SW480 (cell line): ENCODE results near the gene PCDHA3.
"Not testable (repeated sequence)": the region's sequence is repeated elsewhere in the genome, so short reads cannot be mapped to it uniquely, and the experiment has no call there.

Experiments
- DNase-seq: peaks from one replicate; pipeline ENCODE4 v3.0.0-alpha.2; 2016; ENCODE audit warnings: low spot score

The PCDHA3 gene

DNA sequence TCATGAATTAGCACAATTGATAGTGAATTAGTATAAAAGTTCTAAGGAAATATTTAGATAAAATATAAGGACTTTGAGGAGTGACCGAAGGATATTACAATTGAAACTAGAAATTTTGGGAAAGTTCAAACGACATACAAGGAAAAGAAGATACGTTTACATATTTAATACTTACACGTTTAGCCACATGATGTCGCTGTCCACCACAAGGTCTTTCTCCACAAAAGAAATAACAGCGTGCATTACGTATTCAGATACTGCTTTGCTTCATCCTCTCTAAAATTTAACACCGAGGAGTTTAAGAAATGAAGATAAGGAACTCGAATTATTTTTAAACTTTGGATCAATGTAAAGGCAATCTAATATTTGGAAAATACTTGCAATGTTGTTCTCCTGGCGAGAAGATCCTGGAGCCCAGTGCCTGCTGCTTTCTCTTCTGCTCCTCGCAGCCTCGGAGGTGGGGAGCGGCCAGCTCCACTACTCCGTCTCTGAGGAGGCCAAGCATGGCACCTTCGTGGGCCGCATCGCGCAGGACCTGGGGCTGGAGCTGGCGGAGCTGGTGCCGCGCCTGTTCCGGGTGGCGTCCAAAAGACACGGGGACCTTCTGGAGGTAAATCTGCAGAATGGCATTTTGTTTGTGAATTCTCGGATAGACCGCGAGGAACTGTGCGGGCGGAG is at the start of gene PCDHA3:
Gene PCDHA3 (plus strand): TSS at position 242 of the 678 bp plus-strand sequence.
- DNase-seq = no peak

DNA sequence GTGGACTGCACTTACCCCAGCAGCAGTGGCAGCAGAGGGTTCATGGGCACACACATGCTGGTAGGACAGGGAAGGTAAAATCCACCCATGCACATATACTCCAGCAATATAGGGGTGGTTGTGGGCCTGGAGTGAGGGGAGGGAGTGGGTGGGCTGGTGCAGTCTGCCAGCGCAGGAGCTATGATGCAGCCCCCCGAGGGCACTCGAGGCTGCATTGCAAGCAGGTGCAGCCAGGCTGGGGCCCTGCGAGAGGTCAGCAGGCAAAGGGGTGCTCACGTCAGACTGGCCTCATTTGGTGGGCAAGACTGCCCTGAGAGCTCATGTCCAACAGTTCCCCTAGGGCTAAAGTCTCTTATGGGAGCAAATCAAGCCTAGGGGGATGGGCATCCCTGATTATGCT is 47.3 kb upstream of the PCDHA3 start:
- DNase-seq = no peak

GRCh38 chr5:140764177-140764973 is 36.5 kb upstream of the PCDHA3 start:
- DNase-seq = no peak

DNA sequence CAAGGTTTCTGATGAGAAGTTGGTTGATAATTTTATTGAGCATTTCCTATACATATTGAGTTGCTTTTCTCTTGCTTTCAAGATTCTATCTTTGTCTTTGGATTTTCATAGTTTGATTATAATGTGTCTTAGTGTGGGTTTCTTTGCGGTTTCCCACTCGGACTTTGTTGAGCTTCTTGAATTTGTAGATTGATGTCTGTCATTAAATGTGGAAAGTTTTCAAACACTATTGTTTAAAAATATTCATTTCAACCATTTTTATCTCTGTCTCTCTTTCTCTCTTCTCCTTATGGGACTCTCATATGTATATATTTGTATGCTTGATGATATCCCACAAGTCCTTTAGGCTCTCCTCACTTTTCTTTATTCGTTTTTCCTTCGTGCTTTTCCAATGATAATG is 33.4 kb upstream of the PCDHA3 start:
- no peak for DNase-seq

GRCh38 chr5:140780512-140780911 is 20.3 kb upstream of the PCDHA3 start:
- no peak for DNase-seq

DNA sequence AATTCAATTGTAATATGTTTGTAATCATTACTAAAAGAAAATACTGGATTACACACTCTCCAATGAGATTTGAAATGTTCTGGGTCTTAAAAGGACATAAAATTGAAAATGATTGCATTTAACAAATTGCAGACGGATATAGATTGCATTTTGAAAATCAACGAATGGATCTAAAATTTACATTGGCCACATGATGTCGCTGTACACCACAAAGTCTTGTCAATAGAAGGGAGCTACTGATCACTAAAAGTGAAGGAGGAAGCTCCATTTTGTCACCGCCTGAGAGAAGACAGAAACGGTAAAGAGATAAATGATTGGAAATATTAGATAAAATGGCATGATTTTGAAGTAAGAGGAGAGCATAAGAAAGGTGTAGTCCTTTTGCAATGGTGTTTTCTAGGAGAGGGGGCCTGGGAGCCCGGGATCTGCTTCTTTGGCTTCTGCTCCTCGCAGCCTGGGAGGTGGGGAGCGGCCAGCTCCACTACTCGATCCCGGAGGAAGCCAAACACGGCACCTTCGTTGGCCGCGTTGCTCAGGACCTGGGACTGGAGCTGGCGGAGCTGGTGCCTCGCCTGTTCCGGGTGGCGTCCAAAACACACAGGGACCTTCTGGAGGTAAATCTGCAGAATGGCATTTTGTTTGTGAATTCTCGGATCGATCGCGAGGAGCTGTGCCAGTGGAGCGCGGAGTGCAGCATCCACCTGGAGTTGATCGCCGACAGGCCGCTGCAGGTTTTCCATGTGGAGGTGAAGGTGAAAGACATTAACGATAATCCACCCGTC is 14.8 kb upstream of the PCDHA3 start, which contains the start of gene PCDHA1:
Gene PCDHA1 (plus strand): TSS at position 236 of the 782 bp plus-strand sequence.
- DNase-seq = no peak

DNA sequence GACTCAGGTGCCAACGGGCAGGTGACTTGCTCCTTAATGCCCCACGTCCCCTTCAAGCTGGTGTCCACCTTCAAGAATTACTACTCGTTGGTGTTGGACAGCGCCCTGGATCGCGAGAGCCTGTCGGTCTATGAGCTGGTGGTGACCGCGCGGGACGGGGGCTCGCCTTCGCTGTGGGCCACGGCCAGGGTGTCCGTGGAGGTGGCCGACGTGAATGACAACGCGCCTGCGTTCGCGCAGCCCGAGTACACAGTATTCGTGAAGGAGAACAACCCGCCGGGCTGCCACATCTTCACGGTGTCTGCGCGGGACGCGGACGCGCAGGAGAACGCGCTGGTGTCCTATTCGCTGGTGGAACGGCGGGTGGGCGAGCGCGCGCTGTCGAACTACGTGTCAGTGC is 13.4 kb upstream of the PCDHA3 start:
- not testable (repeated sequence) for DNase-seq

GRCh38 chr5:140787849-140788504 is 12.9 kb upstream of the PCDHA3 start:
- DNase-seq = not testable (repeated sequence)

GRCh38 chr5:140791089-140791488 is 9.8 kb upstream of the PCDHA3 start:
- no peak for DNase-seq

DNA sequence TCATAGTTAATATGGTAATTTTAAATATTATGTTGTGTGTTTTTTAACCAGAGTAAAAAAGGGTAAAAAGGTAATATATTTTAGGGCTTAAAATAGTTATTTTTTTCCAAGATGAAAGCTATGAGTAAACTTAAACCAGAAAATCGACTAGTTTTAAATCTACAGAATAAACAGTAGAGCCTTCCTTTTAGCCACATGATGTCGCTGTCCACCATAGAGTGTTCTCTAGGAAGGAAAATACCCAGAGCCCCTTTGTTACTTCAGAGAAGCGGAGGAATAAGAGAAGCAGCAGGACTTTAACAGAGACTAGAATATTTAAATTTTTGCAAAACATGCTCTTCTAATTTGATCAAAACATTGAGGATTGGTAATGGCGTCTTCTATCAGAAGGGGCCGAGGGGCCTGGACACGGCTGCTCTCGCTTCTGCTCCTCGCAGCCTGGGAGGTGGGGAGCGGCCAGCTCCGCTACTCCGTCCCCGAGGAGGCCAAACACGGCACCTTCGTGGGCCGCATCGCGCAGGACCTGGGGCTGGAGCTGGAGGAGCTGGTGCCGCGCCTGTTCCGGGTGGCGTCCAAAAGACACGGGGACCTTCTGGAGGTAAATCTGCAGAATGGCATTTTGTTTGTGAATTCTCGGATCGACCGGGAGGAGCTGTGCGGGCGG is 6.1 kb upstream of the PCDHA3 start, which contains the start of gene PCDHA2:
Gene PCDHA2 (plus strand): TSS at position 258 of the 664 bp plus-strand sequence.
- no peak for DNase-seq

- peak; percentile 6 for DNase-seq
Measured at GRCh38 chr5:140795259-140795641, 5.6 kb upstream of the PCDHA3 start.

DNA sequence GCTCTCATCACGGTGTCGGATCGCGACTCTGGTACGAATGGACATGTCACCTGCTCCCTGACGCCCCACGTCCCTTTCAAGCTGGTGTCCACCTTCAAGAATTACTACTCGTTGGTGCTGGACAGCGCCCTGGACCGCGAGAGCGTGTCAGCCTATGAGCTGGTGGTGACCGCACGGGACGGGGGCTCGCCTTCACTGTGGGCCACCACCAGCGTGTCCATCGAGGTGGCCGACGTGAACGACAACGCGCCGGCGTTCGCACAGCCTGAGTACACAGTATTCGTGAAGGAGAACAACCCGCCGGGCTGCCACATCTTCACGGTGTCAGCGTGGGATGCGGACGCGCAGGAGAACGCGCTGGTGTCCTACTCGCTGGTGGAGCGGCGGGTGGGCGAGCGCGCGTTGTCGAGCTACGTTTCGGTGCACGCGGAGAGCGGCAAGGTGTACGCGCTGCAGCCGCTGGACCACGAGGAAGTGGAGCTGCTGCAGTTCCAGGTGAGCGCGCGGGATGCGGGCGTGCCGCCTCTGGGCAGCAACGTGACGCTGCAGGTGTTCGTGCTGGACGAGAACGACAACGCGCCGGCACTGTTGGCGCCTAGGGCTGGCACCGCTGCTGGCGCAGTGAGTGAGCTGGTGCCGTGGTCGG is 4.7 kb upstream of the PCDHA3 start:
- not testable (repeated sequence) for DNase-seq

DNA sequence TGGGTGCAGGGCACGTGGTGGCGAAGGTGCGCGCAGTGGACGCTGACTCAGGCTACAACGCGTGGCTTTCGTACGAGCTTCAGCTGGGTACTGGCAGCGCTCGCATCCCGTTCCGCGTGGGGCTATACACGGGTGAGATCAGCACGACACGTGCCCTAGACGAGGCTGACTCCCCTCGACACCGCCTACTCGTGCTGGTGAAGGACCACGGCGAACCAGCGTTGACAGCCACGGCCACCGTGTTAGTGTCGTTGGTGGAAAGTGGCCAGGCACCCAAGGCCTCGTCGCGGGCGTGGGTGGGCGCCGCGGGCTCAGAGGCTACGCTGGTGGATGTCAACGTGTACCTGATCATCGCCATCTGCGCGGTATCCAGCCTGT is 4.2 kb upstream of the PCDHA3 start:
- no peak for DNase-seq

DNA sequence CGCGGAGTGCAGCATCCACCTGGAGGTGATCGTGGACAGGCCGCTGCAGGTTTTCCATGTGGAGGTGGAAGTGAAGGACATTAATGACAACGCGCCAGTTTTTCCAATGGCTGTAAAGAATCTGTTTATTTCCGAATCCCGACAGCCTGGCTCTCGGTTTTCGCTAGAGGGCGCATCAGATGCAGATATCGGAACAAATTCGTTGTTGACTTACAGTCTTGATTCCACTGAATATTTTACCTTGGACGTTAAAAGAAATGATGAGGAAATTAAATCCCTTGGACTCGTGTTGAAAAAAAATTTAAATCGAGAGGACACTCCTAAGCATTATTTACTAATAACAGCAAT is 611 bp downstream of the PCDHA3 start:
- no peak for DNase-seq

DNA sequence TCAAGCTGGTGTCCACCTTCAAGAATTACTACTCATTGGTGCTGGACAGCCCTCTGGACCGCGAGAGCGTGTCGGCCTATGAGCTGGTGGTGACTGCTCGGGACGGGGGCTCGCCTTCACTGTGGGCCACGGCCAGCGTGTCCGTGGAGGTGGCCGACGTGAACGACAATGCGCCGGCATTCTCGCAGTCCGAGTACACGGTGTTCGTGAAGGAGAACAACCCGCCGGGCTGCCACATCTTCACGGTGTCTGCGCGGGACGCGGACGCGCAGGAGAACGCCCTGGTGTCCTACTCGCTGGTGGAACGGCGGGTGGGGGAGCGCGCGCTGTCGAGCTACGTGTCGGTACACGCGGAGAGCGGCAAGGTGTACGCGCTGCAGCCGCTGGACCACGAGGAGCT is 1.5 kb downstream of the PCDHA3 start:
- not testable (repeated sequence) for DNase-seq

DNA sequence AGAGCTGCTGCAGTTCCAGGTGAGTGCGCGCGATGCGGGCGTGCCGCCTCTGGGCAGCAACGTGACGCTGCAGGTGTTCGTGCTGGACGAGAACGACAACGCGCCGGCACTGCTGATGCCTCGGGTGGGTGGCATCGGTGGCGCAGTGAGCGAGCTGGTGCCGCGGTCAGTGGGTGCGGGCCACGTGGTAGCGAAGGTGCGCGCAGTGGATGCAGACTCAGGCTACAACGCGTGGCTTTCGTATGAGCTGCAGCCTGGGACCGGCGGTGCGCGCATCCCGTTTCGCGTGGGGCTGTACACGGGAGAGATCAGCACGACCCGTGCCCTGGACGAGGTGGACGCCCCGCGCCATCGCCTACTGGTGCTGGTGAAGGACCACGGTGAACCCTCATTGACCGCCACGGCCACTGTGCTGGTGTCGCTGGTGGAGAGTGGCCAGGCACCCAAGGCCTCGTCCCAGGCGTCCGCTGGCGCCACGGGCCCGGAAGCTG is 2.0 kb downstream of the PCDHA3 start:
- DNase-seq = no peak

GRCh38 chr5:140806834-140807775 is 6.2 kb downstream of the PCDHA3 start, which contains the start of gene PCDHA4:
PCDHA4 (plus strand) TSS chr5:140807068.
- DNase-seq = no peak

DNA sequence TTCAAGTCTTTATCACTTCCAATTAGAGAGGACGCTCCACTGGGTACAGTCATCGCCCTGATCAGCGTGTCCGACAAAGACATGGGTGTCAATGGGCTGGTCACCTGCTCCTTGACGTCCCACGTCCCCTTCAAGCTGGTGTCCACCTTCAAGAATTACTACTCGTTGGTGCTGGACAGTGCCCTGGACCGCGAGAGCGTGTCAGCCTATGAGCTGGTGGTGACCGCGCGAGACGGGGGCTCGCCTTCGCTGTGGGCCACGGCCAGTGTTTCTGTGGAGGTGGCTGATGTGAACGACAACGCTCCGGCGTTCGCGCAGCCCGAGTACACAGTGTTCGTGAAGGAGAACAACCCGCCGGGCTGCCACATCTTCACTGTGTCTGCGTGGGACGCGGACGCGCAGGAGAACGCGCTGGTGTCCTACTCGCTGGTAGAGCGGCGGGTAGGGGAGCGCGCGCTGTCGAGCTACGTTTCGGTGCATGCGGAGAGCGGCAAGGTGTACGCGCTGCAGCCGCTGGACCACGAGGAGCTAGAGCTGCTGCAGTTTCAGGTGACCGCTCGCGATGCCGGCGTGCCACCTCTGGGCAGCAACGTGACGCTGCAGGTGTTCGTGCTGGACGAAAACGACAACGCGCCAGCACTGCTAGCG is 7.5 kb downstream of the PCDHA3 start:
- DNase-seq = not testable (repeated sequence)

GRCh38 chr5:140808889-140809291 is 8.0 kb downstream of the PCDHA3 start:
- DNase-seq = no peak
